HG03066 (cell line): Measurements from ENCODE around the gene RCOR1.

Experiments used
- ATAC-seq: cut with Tn5 transposase; IDR thresholded peaks from one replicate; pipeline ENCODE4 v1.9.1; 2021; ENCODE audit warnings: low read depth; ENCODE audit not compliant: unreplicated experiment

The RCOR1 gene

GRCh38 chr14:102768223-102769048, 176.0 kb downstream of the RCOR1 start:
- peak; percentile 58 for ATAC-seq

DNA sequence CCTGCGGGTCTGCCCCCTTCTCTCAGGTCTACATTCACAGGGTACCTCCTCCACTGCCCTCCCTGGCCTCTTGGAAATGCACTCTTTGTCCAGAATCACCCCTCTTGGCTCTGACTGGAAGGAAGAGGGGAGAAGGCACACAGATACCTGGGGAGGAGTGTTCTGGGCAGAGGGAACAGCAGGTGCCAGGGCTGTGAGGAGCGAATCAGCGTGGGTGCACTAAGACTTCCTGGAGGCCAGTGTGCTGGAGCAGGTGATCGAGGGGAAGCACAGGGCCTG, 176.5 kb downstream of the RCOR1 start:
- no peak for ATAC-seq

GRCh38 chr14:102770147-102771123, 178.0 kb downstream of the RCOR1 start:
- ATAC-seq = no peak

- no peak for ATAC-seq
These were observed 178.7 kb downstream of the RCOR1 start for GRCh38 chr14:102771144-102771543.

- ATAC-seq = no peak
These were observed 180.5 kb downstream of the RCOR1 start for GRCh38 chr14:102772781-102773570.

GRCh38 chr14:102774391-102775153, 182.1 kb downstream of the RCOR1 start:
- peak; percentile 51 for ATAC-seq

DNA sequence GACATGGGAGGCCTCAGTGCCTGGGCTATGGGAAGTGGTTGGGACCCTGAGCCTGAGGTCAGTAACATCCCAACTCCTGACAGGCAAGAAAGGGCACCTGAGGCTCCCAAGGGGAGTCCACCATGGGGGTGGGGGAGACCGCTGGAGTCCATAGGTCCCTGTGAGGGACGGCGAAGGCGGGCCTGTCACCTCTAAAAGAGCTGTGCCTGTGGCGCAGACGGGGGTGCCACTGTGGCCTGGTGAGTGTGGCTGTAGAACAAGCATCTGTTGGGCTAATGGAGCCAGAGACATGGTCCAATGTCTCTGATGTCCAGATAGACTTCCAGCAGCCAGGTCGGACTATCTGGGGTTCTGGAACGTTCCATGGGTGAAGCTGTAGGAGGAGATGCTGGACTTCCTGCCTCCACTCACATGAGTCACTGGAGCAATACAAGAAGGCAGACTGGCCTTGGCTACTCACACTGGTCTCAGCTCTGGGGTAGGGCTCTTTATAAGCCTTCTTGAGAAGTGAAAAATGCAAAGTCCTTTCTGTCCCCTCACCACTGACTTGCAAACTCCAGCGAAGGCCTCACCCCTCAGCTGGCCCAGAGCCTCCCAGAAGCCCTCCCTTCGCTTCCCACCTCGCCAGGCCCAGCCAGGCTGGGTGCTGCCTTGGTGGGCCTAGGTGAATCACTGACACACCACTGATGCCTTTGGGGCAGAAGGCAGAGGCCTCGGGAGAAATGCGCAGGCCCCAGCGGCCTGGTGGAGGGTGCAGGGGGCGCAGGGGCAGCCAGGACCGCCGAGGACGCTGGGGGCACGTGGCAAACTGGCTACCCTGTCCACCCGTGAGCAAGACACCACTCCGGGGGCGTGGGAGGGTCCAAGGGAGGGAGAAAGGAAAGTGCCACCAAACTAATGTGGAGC, 183.7 kb downstream of the RCOR1 start:
- ATAC-seq = no peak

DNA sequence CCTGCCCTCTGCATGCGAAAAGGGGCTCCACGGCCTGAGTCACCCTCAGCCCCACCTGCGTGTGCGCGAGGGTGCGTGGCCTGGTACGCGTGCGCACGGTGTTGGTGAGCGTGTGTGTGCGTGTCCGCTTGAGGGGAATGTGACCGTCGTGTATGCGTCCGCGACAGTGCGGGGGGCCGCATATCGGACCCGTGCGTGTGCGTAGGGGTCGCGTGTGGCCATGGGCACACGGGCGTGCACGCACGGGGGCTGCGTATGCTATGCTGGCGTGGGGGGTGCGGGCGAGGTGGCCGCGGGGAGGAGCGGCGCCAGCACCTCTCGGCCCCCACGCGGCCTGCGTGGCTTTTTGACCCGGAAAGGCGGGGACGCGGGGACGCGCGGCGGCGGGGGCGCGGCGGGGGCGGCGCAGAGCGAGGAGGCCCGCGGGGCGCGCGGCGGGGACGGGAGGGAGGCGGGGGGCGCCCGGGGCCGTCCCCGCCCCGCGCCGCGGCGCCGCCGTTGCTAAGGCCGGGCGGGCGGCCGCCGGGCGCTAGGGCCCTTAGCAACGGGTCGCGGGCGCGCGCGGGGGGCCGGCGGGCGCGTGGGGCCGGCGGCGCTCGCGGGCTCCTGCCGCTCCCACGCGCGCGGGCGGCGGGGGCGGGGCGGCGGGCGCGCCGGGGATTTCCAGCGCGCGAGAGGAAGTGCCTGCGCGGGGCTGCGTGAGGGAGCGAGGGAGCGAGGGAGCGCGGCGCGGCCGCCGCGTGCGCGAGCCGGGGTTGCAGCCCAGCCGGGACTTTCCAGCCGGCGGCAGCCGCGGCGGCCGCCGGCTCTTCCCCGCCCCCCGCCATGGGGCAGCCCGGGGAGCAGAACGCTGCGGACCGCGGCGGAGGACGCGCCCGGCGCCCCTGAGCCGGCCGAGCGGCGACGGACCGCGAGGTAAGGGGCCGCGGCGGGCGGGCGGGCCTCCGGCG, 184.6 kb downstream of the RCOR1 start, which contains the start of gene TRAF3:
TRAF3 (plus strand) TSS at position 689 of the 950 bp plus-strand sequence. CDS start 92,753 bp downstream, outside the sequence.
- no peak for ATAC-seq

DNA sequence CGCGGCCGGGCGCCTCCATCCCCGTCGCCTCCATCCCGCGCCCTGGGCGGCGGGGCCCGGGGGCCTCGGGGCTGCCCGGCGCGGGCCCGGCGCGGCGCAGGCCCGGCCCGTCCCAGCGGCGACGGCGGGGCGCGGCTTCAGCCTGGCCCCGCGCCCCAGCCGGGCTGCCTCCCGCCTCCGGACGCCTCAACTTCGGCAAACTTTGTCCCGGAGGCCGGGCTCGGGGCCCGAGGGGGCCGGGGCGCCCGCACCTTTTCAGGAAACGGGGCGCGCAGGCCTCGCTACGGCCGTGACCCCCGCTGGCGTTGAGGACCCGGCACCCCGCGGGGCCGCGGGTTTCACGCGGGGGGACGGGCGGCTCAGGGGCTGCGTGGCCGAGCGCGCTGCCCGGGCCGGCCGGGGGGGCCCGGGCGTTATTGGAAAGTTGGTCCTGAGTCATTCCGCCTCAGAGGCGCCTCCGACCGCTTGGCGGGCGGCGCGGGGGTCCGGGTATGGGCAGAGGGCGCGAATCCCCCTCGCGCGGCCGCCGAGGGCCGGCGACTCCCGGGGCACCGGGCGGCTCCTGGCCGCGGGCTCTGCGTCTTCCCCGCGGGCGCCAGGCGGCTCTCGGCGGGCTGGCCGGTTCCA, 185.4 kb downstream of the RCOR1 start:
- ATAC-seq = no peak

- ATAC-seq = no peak
These were observed 186.1 kb downstream of the RCOR1 start for GRCh38 chr14:102778338-102779083.

- no peak for ATAC-seq
These were observed 186.6 kb downstream of the RCOR1 start for GRCh38 chr14:102779084-102779462.

GRCh38 chr14:102779574-102780315, 187.3 kb downstream of the RCOR1 start:
- ATAC-seq = no peak
